Retina (tissue), 1 donor: ENCODE data around the gene ZCWPW2.

Experiments used
- DNase-seq: peaks from one replicate; pipeline ENCODE4 v3.0.0-alpha.2; 2016

Gene ZCWPW2

GRCh38 chr3:28348629-28349468 lies at the start of gene ZCWPW2, which contains the start of gene AZI2:
Gene ZCWPW2, plus strand, starts transcription at chr3:28348721. Its CDS starts 64,348 bp downstream, at chr3:28413069.
Gene AZI2, minus strand, starts transcription at chr3:28348824. Its CDS starts 8,207 bp downstream, at chr3:28340617.
- DNase-seq, result peak; percentile 99

- DNase-seq, result no peak
These were observed 48.8 kb upstream of the ZCWPW2 start for GRCh38 chr3:28299705-28300104.

- DNase-seq, result no peak
These were observed 48.1 kb upstream of the ZCWPW2 start for GRCh38 chr3:28300345-28300962.

GRCh38 chr3:28301688-28302087 lies 46.8 kb upstream of the ZCWPW2 start:
- no peak for DNase-seq

- DNase-seq, result no peak
These were observed 40.3 kb upstream of the ZCWPW2 start for GRCh38 chr3:28308196-28308595.

GRCh38 chr3:28315711-28316110 lies 32.8 kb upstream of the ZCWPW2 start:
- DNase-seq, result no peak

GRCh38 chr3:28316226-28316625 lies 32.3 kb upstream of the ZCWPW2 start:
- DNase-seq, result no peak

- DNase-seq, result no peak
These were observed 31.0 kb upstream of the ZCWPW2 start for GRCh38 chr3:28317438-28318022.

GRCh38 chr3:28320981-28321380 lies 27.5 kb upstream of the ZCWPW2 start:
- DNase-seq, result no peak

GRCh38 chr3:28322464-28322863 lies 26.1 kb upstream of the ZCWPW2 start:
- DNase-seq, result no peak

GRCh38 chr3:28326458-28326926 lies 22.0 kb upstream of the ZCWPW2 start:
- peak; percentile 30 for DNase-seq

- peak; percentile 29 for DNase-seq
These were observed 20.1 kb upstream of the ZCWPW2 start for GRCh38 chr3:28328188-28329151.

GRCh38 chr3:28334552-28334951 lies 14.0 kb upstream of the ZCWPW2 start:
- DNase-seq, result no peak

- peak; percentile 27 for DNase-seq
These were observed 13.3 kb upstream of the ZCWPW2 start for GRCh38 chr3:28335246-28335645.

- no peak for DNase-seq
These were observed 11.3 kb upstream of the ZCWPW2 start for GRCh38 chr3:28337230-28337629.

- DNase-seq, result no peak
These were observed 5.4 kb upstream of the ZCWPW2 start for GRCh38 chr3:28343144-28343543.

- no peak for DNase-seq
These were observed 2.8 kb upstream of the ZCWPW2 start for GRCh38 chr3:28345690-28346089.

- no peak for DNase-seq
These were observed 902 bp upstream of the ZCWPW2 start for GRCh38 chr3:28347374-28348264.

- no peak for DNase-seq
These were observed 274 bp upstream of the ZCWPW2 start for GRCh38 chr3:28348265-28348628.

GRCh38 chr3:28349469-28350000 lies 1.0 kb downstream of the ZCWPW2 start:
- no peak for DNase-seq

GRCh38 chr3:28376424-28376823 lies 27.9 kb downstream of the ZCWPW2 start:
- no peak for DNase-seq
